ENCODE measurements around the gene SHISA6.

SHISA6 gene

DNA sequence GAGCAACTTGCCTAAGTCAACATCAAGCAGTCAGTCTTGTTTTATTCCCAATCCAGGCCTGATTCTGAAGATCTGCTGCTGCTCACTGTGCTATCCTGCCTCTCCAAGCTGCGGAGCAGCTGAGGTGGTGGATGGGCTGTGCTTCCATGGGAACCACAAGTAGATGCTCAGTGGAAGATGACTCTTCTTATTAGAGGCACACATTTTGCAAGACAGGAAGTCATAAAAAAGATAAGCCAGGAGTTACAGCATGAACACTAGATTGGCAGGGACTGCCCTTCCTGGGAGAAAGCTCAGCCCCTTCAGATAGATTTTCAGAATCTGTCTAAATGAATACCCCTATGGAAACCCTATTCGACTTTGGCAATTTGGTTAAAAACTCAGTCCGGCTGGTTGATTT, 143.1 kb downstream of the SHISA6 start:
- H3K4me1 ChIP-seq (ENCODE audit: control insufficient read depth, insufficient read depth, low read length), result no peaks in the 10 kb centered on the region
- H3K36me3 ChIP-seq (ENCODE audit: control insufficient read depth, insufficient read depth, low read length), result no peaks in the 10 kb centered on the region
- no peak overlapping the region for H3K9ac ChIP-seq (ENCODE audit: low read length)
- H3K27ac ChIP-seq (ENCODE audit: low read depth, low read length), result no peak overlapping the region
- no peak overlapping the region for H3K4me3 ChIP-seq (ENCODE audit: low read length)
- no peaks in the 10 kb centered on the region for H3K27me3 ChIP-seq (ENCODE audit: control insufficient read depth, insufficient read depth, low read length)

DNA sequence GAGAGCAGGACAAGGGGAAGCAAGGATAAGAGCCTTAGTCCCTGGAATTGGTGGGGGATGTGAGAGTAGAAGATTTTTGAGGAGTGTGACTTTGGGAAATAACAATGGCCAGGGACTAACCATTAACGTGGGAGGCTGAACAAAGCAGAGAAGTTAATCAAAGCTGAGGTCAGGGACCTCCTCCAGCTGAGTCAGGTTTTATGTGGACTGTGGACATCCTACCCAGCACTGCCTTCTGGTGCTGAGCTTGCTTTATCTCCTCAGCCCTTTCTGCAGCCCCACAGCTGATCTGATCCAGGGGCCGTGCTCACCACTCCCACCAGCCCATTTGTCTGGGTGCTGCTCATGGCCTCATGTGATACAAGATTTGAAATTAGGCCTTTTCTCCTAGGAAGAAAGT, 146.6 kb downstream of the SHISA6 start:
- no peaks in the 10 kb centered on the region for H3K4me1 ChIP-seq (ENCODE audit: control insufficient read depth, insufficient read depth, low read length)

GRCh38 chr17:11388054-11388453, 147.0 kb downstream of the SHISA6 start:
- Histone ChIP-seq H3K9ac (ENCODE audit: low read length) (no peak overlapping the region), H3K27ac (ENCODE audit: low read depth, low read length) (no peak overlapping the region), H3K36me3 (ENCODE audit: control insufficient read depth, insufficient read depth, low read length) (no peaks in the 10 kb centered on the region), H3K27me3 (ENCODE audit: control insufficient read depth, insufficient read depth, low read length) (no peaks in the 10 kb centered on the region), H3K4me1 (ENCODE audit: control insufficient read depth, insufficient read depth, low read length) (no peaks in the 10 kb centered on the region), H3K4me3 (ENCODE audit: low read length) (no peak overlapping the region)

More for the DNA sequence above, 146.6 kb downstream of the SHISA6 start:
- H3K4me3 ChIP-seq (ENCODE audit: low read length), result no peak overlapping the region
- H3K27ac ChIP-seq (ENCODE audit: low read depth, low read length), result no peak overlapping the region
- H3K27me3 ChIP-seq (ENCODE audit: control insufficient read depth, insufficient read depth, low read length), result no peaks in the 10 kb centered on the region
- H3K36me3 ChIP-seq (ENCODE audit: control insufficient read depth, insufficient read depth, low read length), result no peaks in the 10 kb centered on the region
- H3K9ac ChIP-seq (ENCODE audit: low read length), result no peak overlapping the region

DNA sequence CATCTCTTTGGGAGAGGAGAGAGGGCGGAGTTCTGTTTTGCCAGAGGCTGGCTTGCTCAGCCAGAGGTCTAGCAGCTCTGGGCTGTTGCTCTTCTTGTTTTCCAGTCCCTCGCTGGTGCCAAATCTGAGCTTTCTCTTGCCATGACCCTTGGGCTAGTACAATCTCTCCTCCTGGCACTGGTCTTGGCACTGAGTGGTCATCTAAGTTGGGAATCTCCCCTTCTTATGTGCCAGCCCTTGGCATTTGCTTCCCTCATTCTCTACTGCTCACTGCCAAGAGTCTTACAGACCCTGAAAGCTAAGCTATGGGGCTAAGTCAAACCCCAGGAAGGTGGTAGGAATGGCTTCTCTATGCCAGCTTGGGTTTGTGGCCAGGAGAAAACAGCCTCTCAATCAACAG, 148.6 kb downstream of the SHISA6 start:
- no peak overlapping the region for H3K4me3 ChIP-seq (ENCODE audit: low read length)
- no peaks in the 10 kb centered on the region for H3K27me3 ChIP-seq (ENCODE audit: control insufficient read depth, insufficient read depth, low read length)
- H3K9ac ChIP-seq (ENCODE audit: low read length), result no peak overlapping the region
- H3K4me1 ChIP-seq (ENCODE audit: control insufficient read depth, insufficient read depth, low read length), result no peaks in the 10 kb centered on the region
- no peak overlapping the region for H3K27ac ChIP-seq (ENCODE audit: low read depth, low read length)
- H3K36me3 ChIP-seq (ENCODE audit: control insufficient read depth, insufficient read depth, low read length), result no peaks in the 10 kb centered on the region

GRCh38 chr17:11391134-11391533, 150.1 kb downstream of the SHISA6 start:
- H3K27me3 ChIP-seq (ENCODE audit: control insufficient read depth, insufficient read depth, low read length), result no peaks in the 10 kb centered on the region
- no peak overlapping the region for H3K4me3 ChIP-seq (ENCODE audit: low read length)
- H3K36me3 ChIP-seq (ENCODE audit: control insufficient read depth, insufficient read depth, low read length), result no peaks in the 10 kb centered on the region
- no peak overlapping the region for H3K9ac ChIP-seq (ENCODE audit: low read length)
- no peak overlapping the region for H3K27ac ChIP-seq (ENCODE audit: low read depth, low read length)
- no peaks in the 10 kb centered on the region for H3K4me1 ChIP-seq (ENCODE audit: control insufficient read depth, insufficient read depth, low read length)

- Histone ChIP-seq H3K27me3 (ENCODE audit: control insufficient read depth, insufficient read depth, low read length) (no peaks in the 10 kb centered on the region), H3K4me3 (ENCODE audit: low read length) (no peak overlapping the region), H3K27ac (ENCODE audit: low read depth, low read length) (no peak overlapping the region), H3K36me3 (ENCODE audit: control insufficient read depth, insufficient read depth, low read length) (no peaks in the 10 kb centered on the region), H3K4me1 (ENCODE audit: control insufficient read depth, insufficient read depth, low read length) (no peaks in the 10 kb centered on the region), H3K9ac (ENCODE audit: low read length) (no peak overlapping the region)
These were observed 163.6 kb downstream of the SHISA6 start for GRCh38 chr17:11404431-11405276.

GRCh38 chr17:11406716-11407115, 165.7 kb downstream of the SHISA6 start:
- H3K4me3 ChIP-seq (ENCODE audit: low read length), result no peak overlapping the region
- no peaks in the 10 kb centered on the region for H3K27me3 ChIP-seq (ENCODE audit: control insufficient read depth, insufficient read depth, low read length)
- no peak overlapping the region for H3K9ac ChIP-seq (ENCODE audit: low read length)
- H3K36me3 ChIP-seq (ENCODE audit: control insufficient read depth, insufficient read depth, low read length), result no peaks in the 10 kb centered on the region
- H3K4me1 ChIP-seq (ENCODE audit: control insufficient read depth, insufficient read depth, low read length), result no peaks in the 10 kb centered on the region
- H3K27ac ChIP-seq (ENCODE audit: low read depth, low read length), result no peak overlapping the region

- Histone ChIP-seq H3K27ac (ENCODE audit: low read depth, low read length) (no peak overlapping the region), H3K4me3 (ENCODE audit: low read length) (no peak overlapping the region), H3K4me1 (ENCODE audit: control insufficient read depth, insufficient read depth, low read length) (no peaks in the 10 kb centered on the region), H3K27me3 (ENCODE audit: control insufficient read depth, insufficient read depth, low read length) (no peaks in the 10 kb centered on the region), H3K9ac (ENCODE audit: low read length) (no peak overlapping the region), H3K36me3 (ENCODE audit: control insufficient read depth, insufficient read depth, low read length) (no peaks in the 10 kb centered on the region)
These were observed 171.6 kb downstream of the SHISA6 start for GRCh38 chr17:11412654-11413053.

- H3K27me3 ChIP-seq (ENCODE audit: control insufficient read depth, insufficient read depth, low read length), result no peaks in the 10 kb centered on the region
- no peaks in the 10 kb centered on the region for H3K36me3 ChIP-seq (ENCODE audit: control insufficient read depth, insufficient read depth, low read length)
- no peak overlapping the region for H3K9ac ChIP-seq (ENCODE audit: low read length)
- H3K4me1 ChIP-seq (ENCODE audit: control insufficient read depth, insufficient read depth, low read length), result no peaks in the 10 kb centered on the region
- no peak overlapping the region for H3K27ac ChIP-seq (ENCODE audit: low read depth, low read length)
- no peak overlapping the region for H3K4me3 ChIP-seq (ENCODE audit: low read length)
These were observed 177.3 kb downstream of the SHISA6 start for GRCh38 chr17:11418342-11418741.

- no peaks in the 10 kb centered on the region for H3K4me1 ChIP-seq (ENCODE audit: control insufficient read depth, insufficient read depth, low read length)
- H3K4me3 ChIP-seq (ENCODE audit: low read length), result no peak overlapping the region
- no peaks in the 10 kb centered on the region for H3K36me3 ChIP-seq (ENCODE audit: control insufficient read depth, insufficient read depth, low read length)
- H3K27ac ChIP-seq (ENCODE audit: low read depth, low read length), result no peak overlapping the region
- H3K27me3 ChIP-seq (ENCODE audit: control insufficient read depth, insufficient read depth, low read length), result no peaks in the 10 kb centered on the region
- no peak overlapping the region for H3K9ac ChIP-seq (ENCODE audit: low read length)
These were observed 189.7 kb downstream of the SHISA6 start for GRCh38 chr17:11430751-11431150.

- Histone ChIP-seq H3K27me3 (ENCODE audit: control insufficient read depth, insufficient read depth, low read length) (no peaks in the 10 kb centered on the region), H3K36me3 (ENCODE audit: control insufficient read depth, insufficient read depth, low read length) (no peaks in the 10 kb centered on the region), H3K27ac (ENCODE audit: low read depth, low read length) (no peak overlapping the region), H3K4me1 (ENCODE audit: control insufficient read depth, insufficient read depth, low read length) (no peaks in the 10 kb centered on the region), H3K9ac (ENCODE audit: low read length) (no peak overlapping the region), H3K4me3 (ENCODE audit: low read length) (no peak overlapping the region)
These were observed 197.7 kb downstream of the SHISA6 start for GRCh38 chr17:11438673-11439072.

DNA sequence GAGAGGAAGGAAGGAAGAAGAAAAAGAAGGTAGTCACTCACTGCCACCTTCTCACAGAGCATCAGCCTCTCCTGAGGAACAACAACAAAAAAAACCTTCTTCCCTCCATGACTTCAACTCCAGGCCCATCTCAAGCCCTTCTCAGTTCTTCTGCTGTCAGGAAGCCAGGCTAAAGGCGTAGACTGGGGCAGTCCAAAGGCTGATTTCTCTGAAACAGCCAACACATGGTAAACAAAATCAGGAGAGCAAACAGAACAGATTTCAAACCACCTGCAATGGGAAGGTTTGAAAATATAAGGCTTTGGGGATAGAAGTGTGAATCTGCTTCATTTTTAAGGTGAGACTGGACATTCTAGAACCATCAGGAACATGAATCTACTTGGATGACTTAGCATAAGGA, 200.0 kb downstream of the SHISA6 start:
- Histone ChIP-seq H3K27me3 (ENCODE audit: control insufficient read depth, insufficient read depth, low read length) (no peaks in the 10 kb centered on the region), H3K9ac (ENCODE audit: low read length) (no peak overlapping the region), H3K27ac (ENCODE audit: low read depth, low read length) (no peak overlapping the region), H3K36me3 (ENCODE audit: control insufficient read depth, insufficient read depth, low read length) (no peaks in the 10 kb centered on the region), H3K4me1 (ENCODE audit: control insufficient read depth, insufficient read depth, low read length) (no peaks in the 10 kb centered on the region), H3K4me3 (ENCODE audit: low read length) (no peak overlapping the region)

- Histone ChIP-seq H3K9ac (ENCODE audit: low read length) (no peak overlapping the region), H3K36me3 (ENCODE audit: control insufficient read depth, insufficient read depth, low read length) (no peaks in the 10 kb centered on the region), H3K27ac (ENCODE audit: low read depth, low read length) (no peak overlapping the region), H3K27me3 (ENCODE audit: control insufficient read depth, insufficient read depth, low read length) (no peaks in the 10 kb centered on the region), H3K4me1 (ENCODE audit: control insufficient read depth, insufficient read depth, low read length) (no peaks in the 10 kb centered on the region), H3K4me3 (ENCODE audit: low read length) (no peak overlapping the region)
These were observed 205.3 kb downstream of the SHISA6 start for GRCh38 chr17:11446316-11446715.
